NCI-H1930 (cell line): Measurements from ENCODE around the gene SLC36A3.
A peak's percentile ranks its signal among the peaks of the same experiment; 100 is the strongest.

ENCODE experiments used
- DNase-seq, 2 experiments: peaks; one replicate each; lab custom pipeline; 2025; lab: John Stamatoyannopoulos, UW

SLC36A3 gene

DNA sequence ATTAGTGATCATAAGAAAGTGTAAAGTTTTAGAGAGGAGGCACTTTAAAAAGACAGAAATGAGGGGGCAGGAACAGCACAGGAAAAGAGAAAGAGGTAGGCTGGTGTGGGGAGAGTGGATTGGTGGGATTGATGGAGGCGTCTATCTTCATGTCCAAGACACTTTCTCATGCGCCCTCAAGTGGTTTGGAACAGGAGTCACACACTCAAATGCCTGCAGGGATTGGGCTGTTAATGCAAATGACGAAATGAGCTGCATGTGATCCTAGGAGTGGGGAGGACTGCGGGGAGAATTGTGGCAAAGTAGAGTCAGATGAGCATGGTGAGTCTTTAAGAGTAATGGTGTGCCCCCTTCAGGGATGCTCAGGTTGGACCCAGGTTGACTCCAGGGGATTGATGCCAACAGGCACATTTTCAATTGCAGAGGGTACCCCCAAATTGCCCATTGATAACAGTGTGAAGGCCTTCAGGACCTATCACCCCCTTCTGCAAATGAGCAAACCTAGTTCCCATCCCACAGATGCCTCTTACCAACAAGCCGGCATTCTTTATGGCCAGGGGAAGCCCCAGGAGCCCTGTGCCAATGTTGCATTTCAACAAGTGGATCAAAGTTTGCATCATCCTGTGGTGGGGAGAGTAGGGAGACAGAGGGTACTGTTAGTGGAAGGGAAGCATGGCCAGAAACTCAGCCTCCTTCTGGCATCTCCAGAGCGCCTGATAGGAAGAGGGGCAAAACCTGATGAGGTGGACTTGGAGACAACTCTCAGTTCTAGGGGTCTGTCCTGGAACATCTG lies 5.3 kb downstream of the SLC36A3 start:
- DNase-seq, result peak in 1 of 2 experiments; percentile 2

DNA sequence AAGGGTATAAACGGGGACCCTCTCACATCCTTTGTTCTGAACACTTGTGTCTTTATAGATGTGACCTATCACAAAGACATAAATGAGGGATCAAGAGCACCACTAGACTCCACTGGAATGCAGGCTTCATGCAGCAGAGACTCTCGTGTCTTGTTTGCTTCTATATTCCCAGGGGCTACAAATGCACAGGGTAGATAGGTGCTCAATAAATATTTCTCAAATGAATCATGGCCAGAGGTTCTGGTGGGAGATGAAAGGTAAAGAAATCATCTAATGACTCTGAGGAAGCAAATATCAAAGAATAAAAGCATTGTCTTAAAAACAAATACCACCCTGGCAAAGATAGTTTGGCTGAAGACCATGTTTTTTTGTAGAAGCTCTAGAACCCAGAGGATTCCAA lies 6.6 kb downstream of the SLC36A3 start:
- no peak for DNase-seq

DNA sequence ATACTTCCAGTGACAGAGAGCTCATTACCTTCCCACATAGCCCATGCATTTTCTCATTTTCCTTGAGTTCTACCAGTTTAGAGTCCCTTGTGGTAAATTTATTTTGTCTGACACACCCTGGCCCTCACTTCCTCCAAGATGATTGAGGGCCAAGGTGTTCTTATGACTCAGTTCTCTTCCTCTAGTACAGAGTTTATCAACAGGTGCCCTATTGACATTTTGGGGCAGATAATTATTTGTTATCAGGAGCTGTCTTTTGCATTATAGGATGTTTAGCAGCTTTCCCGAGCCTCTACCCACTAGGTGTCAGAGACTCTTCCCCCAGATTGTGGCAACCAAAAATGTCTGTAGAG lies 7.1 kb downstream of the SLC36A3 start:
- DNase-seq, result no peak

DNA sequence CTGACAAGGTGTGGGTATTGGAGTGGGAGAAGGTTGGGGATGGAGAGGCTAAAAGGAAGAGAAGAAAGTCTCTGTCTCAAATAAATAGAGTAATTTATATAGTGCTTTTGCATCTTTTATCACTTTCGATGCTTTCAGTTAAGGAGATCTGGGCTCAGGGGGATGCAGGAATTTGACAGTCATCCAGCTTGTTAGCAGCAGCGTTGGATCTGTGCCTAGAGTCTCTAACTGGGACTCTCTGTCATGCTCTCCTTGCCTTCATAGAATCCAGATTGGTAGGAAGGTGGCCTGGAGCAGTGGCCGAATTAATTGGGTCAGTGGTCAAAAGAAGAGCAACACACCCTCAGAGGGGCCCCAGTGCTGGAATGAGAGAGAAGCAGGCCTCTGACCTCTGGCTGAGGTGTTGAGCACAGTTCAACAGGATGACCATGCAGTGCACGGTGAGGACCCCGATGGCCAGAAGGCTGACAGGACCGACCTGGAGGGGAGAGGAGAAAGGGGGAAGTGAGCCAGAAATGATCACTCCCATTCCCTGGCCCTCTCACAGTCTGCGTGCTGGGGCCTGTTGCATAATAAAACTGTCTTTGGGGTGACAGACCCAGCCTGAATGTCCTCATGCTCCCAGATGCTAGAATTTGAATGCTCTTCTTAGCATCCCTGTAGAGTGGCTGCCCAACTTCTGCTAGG lies 7.6 kb downstream of the SLC36A3 start:
- DNase-seq, result no peak

DNA sequence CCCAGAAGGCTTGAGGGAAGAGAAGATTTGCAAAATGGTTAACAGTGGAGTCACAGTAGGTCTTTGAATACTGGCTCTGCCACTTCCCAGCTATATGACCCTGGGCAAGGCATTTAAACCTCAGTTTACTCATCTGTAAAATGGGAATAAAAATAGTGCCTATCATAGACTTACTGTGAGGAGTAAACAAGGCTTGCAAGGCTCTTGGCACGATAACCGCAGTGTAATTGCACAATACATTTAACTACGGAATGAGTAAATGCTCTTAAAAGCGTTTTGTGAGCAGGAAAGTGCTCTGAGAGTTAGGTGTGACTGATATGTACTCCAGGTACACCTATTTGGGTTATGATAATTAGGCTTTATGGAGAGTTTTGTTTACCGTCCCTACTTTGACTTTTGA lies 8.4 kb downstream of the SLC36A3 start:
- no peak for DNase-seq

GRCh38 chr5:151293624-151294023 lies 9.9 kb downstream of the SLC36A3 start:
- DNase-seq, result no peak

DNA sequence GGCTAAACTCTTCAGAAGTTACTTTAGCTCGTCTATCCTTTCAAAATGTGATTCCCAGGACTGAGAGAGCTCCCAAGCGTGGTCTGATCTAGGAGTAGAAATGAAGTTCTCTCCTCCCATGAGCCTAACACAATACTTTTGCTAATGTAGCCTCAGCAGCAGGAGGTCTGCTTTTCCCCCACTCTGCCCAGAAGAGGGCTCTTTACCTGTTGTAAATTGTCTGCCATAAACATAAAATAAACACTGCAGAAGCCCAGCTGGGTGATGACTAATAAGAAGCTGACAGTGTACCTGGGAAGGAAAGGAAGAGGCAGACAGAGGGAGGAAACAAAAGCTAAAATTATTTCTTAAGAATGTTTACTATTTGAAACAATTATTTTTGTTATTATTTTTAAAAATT lies 15.4 kb downstream of the SLC36A3 start:
- DNase-seq, result no peak

- DNase-seq, result no peak
Measured at GRCh38 chr5:151286246-151286645, 17.3 kb downstream of the SLC36A3 start.

DNA sequence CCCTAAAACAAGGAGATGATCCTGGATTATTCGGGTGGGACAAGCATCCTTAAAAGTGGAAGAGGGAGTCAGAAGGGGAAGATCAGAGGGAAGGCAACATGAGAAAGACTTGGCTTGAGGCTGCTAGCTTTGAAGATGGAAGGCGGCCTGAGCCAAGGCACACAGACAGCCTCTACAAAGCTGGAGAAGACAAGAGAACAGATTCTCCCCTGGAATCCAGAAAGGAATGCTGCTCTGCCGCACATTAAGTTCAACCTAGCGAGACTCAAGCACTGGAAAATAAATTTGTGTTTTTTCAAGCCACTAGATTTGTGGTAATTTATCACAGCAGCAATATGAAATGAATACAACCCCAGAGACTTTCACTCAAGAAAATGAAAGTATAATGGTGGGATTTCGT lies 17.9 kb downstream of the SLC36A3 start:
- DNase-seq, result no peak

DNA sequence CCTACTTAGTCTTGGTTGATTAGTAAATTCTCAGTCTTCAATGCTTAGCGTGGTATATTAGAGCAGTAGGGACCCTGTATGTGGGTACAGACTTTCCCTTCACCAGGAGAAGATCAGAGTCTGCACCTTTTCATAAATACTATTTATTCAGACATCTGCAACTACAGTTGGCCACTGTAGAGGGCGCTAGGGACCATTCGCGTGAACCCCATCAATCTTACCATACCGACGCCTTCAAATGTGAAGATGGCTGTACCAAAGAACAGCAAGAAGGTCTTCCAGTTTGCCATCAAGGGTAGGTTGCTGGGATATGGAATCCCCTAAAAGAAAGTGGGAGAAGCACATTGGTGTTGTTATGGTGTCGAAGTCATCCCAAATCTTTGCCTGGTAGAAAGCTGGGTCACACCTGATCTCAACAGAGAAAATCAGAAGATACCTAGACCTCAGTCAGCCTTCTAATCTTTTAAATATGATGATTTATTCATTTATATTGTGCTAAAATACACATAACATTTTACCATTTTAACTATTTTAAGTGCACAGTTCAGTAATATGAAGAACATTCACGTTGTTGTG lies 19.1 kb downstream of the SLC36A3 start:
- no peak for DNase-seq

GRCh38 chr5:151283120-151283825 lies 20.3 kb downstream of the SLC36A3 start:
- no peak for DNase-seq

DNA sequence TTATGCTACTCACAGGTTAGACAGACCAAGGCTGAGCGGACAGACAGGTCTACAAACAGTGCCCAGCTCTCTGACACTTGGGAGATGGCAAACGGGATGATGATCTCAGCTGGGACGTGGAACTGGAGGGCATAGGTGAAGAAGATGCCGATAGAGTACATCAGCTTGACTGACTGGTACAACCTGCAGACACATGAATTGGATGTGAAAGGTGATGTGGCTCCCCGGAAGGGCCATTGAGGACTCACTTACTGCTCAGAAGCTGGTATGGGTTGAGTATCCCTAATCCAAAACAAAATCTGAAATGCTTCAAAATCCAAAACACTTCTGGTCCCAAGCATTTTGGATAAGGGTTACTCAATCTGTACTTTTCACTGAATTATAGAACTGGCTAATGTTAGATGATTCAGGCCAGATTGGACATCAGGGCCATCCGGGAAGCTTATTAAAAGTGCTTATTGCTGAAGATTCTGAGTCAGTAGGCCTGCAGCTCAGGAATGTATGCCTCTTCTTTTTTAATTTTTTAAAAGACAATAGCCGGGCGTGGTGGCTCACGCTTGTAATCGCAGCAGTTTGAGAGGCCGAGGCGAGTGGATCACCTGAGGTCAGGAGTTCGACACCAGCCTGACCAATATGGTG lies 22.4 kb downstream of the SLC36A3 start:
- no peak for DNase-seq

GRCh38 chr5:151280443-151280842 lies 23.1 kb downstream of the SLC36A3 start:
- DNase-seq, result no peak

GRCh38 chr5:151278845-151279244 lies 24.7 kb downstream of the SLC36A3 start:
- no peak for DNase-seq

DNA sequence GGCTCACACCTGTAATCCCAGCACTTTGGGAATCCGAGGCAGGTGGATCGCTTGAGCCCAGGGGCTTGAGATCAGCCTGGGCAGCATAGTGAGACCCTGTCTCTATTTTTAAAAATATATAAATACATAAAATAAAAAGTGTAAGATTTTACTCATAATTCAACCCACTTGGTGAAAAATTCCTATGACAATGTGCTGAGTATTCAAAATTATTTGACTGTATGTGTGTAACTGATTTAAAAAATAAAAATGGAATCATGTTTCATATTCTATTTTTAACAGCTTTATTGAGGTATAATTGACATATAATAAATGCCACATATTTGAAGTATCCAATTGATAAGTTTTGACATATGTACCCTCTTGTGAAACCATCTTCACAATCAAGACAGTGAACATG lies 27.8 kb downstream of the SLC36A3 start:
- no peak for DNase-seq

- no peak for DNase-seq
Measured at GRCh38 chr5:151274666-151275065, 28.9 kb downstream of the SLC36A3 start.

DNA sequence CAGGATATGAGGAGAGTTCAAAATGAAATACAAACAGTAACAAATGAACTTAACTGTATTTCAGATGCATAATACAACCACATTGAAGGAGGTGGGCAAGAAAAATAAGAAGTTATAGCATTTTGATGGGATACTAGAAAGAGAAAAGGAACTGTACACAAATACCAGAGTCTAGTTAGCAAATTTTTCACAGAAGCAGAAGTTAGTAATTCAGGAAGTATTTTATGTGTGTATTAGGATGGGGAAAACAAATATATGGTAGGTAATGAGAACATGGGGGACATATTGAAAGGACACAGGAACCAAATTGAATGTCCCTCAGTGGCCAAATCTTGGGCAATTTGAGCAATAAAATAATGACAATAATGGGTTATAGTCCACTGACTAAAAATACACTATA lies 32.2 kb downstream of the SLC36A3 start:
- no peak for DNase-seq

- DNase-seq, result no peak
Measured at GRCh38 chr5:151270599-151270998, 33.0 kb downstream of the SLC36A3 start.

DNA sequence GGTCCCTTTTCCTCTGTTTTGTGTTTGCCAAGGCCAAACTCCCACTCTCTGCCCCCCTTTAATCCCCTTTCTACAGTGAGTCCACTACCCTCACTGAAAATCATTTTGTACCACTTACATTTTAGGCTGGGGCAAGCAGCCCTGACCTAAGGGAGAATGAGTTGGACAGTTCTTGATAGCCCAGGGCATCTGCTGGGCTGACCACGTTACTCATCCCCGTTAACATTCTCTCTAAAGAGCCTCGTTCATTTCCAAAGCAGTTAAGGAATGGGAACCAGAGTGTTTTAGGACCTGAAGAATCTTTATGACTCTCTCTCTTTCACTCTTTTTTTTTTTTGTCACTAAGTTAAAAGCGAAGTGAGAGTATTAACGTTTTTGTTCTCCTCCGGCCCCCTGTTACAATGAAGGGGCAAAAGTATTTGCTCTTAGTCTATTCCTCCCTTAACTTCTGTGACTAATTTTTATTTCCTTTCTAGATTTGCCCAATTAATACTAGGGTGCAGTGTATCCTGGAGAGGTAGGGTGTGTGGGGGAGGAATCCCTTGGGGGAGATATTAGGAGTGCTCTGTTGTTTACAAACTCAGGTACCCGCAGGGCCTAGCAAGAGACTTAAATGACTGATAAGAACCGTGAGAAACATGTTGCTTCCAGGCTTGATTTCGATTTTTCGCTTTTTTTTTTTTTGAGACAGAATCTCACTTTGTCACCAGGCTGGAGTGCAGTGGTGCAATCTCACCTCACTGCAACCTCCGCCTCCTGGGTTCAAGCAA lies 35.9 kb downstream of the SLC36A3 start:
- DNase-seq, result no peak

DNA sequence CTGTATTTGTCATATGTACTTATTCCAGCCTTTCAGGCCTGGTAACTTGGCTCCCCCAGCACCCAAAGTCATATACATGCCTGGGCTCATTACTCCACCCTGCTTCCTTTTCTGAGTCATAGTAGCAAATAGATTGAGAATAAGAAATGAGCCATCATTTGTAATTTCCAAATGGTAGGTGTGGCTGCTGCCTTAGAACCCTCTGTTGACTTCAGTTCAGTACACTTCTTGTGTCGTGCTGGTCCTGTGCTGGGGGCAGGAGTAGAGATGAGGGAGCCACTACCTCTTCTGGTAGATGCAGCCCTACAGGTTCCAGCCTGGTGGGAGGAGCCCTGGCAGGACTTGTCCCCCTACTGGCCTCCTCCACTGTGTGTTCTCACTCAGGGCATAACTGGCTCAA lies 39.5 kb downstream of the SLC36A3 start:
- no peak for DNase-seq

- no peak for DNase-seq
Measured at GRCh38 chr5:151262532-151262931, 41.0 kb downstream of the SLC36A3 start.

DNA sequence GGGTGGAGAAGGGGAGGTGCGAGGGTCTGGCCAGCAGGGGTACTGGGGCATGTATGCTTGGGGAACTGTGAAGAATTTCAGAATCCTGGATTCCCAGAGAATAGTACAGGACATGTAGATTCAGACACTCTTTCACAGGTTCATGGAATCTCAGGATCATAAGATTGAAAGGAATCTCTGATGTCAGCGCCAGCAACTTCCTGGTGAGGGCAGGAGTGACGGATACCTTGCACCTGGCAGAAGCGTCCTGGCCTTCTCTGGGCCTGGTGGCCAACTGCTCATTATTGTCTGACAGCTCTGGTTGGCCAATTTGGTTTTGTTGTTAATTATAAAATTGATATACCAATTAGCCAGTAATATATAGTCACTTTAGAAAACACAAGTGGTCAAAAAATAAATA lies 43.6 kb downstream of the SLC36A3 start:
- DNase-seq, result no peak
